ENCODE measurements around the gene NELFB.
A peak's percentile ranks its signal among the peaks of the same experiment; 100 is the strongest.
"Not testable (repeated sequence)": the region's sequence is repeated elsewhere in the genome, so short reads cannot be mapped to it uniquely, and the experiment has no call there.

Gene NELFB

GRCh38 chr9:137250329-137251193 is 4.6 kb upstream of the NELFB start:
- no peak for DNase-seq

- DNase-seq: no peak
Measured at GRCh38 chr9:137251194-137251461, 4.0 kb upstream of the NELFB start, which contains the start of gene STPG3. Gene STPG3 (plus strand): TSS chr9:137251286. CDS start chr9:137251287, 1 bp downstream.

- no peak for DNase-seq
Measured at GRCh38 chr9:137251490-137252268, 3.4 kb upstream of the NELFB start.

- no peak for DNase-seq
Measured at GRCh38 chr9:137252555-137253506, 2.3 kb upstream of the NELFB start.

GRCh38 chr9:137253717-137254623 is 1.2 kb upstream of the NELFB start:
- DNase-seq: no peak

GRCh38 chr9:137255448-137256114 is 454 bp downstream of the NELFB start:
- peak; percentile 76 for DNase-seq

GRCh38 chr9:137256362-137256761 is 1.2 kb downstream of the NELFB start:
- no peak for DNase-seq

- no peak for DNase-seq
Measured at GRCh38 chr9:137256856-137257255, 1.7 kb downstream of the NELFB start.

GRCh38 chr9:137262173-137262908 is 7.2 kb downstream of the NELFB start:
- not testable (repeated sequence) for DNase-seq

- no peak for DNase-seq
Measured at GRCh38 chr9:137262909-137263285, 7.8 kb downstream of the NELFB start.

- no peak for DNase-seq
Measured at GRCh38 chr9:137263506-137263905, 8.4 kb downstream of the NELFB start.

GRCh38 chr9:137264067-137264466 is 8.9 kb downstream of the NELFB start:
- DNase-seq: no peak

- no peak for DNase-seq
Measured at GRCh38 chr9:137265496-137266161, 10.5 kb downstream of the NELFB start.

- DNase-seq: no peak
Measured at GRCh38 chr9:137266162-137266527, 11.0 kb downstream of the NELFB start.

GRCh38 chr9:137266585-137267453 is 11.7 kb downstream of the NELFB start:
- DNase-seq: no peak

- no peak for DNase-seq
Measured at GRCh38 chr9:137267933-137268355, 12.8 kb downstream of the NELFB start.

GRCh38 chr9:137268538-137269201 is 13.5 kb downstream of the NELFB start:
- no peak for DNase-seq

GRCh38 chr9:137269231-137269772 is 14.2 kb downstream of the NELFB start:
- DNase-seq: no peak

All from NCI-H774 (cell line).